ENCODE measurements around the gene CADM3.
A peak's percentile ranks its signal among the peaks of the same experiment; 100 is the strongest.

The CADM3 gene

DNA sequence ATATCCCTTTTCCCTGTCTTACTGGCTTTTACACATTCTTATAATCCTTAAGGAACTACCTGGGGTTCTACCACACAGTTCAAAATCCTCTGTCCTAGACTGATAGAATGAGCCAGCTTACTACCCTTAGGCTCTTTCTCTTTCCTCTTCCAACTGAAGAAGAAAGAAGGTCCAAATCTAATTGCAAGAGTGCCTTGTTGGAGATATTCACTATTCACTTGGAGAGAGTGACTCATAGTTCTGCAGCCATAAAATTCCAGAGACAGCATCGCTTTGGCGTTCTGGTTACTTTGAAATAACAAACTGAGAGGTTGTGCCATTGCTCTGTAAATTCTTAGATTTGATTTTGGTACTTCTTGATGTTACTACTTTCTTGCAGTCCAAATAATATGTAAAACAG lies 4.2 kb downstream of the CADM3 start:
- DNase-seq, result no peak

DNA sequence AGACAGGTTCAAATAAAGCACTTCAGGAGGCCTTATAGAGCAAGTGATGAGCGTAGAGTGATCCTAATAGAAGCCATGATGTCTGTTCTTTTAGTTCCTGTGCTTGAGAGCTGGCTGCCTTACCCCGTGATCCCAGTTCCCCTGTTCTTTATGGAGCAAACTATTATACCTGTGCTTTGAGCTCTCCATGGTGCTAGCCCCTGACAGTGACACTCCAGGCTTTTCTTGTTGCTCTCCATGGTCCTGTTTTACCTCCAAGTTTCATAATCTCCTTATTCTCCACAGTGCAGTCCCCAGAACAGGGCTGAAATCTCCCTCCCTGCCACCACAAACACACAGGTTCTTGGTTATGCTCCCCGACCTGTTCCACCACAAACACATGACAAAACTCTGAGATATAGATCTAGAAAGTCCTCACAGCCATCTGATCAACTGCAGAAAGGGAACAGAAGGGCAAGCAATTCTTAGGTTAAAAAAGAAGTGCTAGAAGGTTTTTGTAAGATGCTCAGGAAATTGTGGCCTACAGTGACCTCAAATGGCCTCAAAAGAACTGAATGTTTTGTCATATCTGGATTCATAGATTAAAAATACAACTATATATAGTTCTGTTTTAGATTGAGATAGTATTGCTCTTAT lies 6.0 kb downstream of the CADM3 start:
- no peak for DNase-seq

DNA sequence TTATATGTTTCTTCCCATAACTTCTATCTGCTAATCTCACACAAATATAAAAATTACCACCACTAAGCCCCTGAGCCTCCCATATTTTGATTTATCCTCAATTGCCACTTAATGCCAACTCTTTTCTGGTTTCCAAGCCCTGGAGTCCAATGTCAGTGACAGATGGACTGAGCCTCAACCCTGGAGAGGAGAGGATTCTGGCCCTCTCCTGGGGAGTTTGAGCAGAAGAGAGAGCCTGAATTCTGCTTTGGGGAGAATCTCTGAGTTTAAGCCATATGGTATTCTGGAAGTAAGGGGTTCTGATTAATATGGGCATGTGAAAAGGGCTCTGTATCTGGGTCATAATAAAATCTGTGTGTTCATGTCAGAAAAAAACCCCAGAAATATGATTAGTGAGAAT lies 8.5 kb downstream of the CADM3 start:
- DNase-seq, result no peak

DNA sequence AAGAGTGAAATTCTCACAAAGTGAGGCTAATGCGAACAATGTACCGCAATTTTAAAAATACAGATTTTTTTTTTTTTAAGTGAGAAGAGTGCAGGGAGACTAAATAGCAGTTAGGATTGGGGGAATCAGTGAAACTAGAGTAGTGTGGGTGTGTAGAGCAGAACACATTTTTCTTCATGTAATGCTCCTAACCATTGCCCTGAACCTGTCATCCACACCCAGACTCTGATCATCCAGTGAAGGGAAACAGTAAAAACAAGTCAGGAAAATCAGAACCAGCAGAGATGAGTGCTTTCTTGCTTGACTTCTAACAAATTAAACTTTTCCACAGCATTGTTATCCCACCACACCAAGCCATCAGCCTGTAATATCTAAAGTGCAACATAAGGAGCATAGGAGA lies 9.1 kb downstream of the CADM3 start:
- no peak for DNase-seq

DNA sequence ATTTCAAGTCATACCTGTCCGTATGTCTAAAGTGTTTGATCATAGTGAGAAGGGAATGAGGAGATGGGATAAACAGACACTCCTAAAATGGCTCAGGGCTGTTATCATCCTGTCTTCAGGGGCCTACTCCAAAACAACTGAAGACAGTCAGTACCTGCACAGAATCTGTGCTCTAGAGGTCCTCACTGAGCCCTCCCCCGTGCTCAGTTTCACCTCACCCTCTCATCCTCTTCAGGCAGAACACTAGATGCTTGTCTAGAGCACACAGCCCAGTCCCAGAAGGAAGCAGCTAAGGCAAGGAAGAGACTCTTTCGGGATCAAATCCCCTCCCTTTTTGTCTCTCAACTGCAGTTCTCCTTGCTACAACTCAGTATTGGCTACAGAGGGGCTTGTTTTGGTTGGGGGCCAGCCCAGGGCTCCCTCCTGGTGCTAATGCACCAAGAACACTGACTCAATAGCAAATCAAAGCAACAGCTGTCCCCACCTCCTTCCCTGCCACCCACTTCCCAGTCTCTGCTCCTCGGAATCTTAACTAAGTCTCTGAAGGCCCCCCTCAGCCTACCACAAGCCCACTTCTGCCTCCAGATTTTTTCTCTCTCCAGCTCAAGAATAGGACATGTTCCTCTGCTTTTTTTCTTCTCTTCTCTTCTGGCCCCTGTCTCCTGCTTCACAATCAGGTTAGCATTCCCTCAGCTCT lies 10.1 kb downstream of the CADM3 start:
- no peak for DNase-seq

DNA sequence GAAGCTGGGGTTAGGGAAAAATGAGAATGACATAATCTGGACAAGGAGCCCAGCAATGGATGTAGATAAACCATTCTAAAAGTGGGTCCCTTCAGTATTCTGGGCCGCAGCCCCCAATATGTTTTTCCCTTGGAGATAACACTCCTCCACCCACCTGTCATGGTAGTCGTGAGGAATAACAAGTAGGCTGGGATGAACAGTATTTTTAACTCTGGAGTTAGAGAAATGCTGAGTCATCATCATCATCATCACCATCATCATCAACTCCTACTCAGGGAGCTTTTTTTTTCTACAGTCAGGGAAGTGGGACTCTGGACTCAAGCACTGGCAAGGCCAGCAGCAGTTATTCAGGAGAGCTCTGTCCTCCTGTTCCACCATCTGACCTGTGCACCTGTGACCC lies 12.8 kb downstream of the CADM3 start:
- DNase-seq, result no peak

DNA sequence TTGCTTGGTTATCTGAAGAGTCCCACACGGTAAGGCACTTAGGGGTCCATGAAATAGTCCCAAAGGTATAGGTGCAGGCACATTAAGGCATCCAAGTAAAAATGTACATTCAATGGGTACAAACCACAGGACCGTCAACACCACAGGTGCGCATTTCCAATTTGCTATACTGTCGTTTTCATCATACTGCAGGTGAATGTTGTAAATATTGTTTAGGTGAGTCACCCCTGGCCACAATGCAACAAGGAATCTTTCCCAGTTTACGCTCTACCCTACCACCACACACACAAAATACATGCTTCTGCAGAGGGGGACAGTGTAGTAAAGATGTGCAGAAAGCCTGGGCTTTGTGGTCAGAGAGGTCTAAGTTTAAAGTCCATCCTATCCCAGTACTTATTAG lies 13.7 kb downstream of the CADM3 start:
- no peak for DNase-seq

DNA sequence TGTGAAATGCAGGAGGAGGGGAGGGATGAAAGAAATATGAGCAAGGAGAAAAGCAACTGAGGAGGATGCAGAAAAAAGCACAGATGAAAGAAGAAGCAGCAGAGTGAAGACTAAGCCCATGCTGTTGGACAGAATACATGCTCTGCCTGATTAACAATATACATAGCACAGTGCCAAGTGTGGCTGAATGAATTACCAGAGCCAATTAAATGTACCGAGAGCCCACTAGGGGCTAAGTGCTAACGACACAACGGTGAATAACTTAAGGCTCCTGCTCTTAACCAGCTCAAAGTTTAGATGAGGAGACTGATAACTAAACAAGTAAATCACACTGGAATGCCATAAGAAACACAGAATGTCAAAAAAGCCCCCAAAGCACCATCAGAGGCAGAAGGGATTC lies 15.6 kb downstream of the CADM3 start:
- no peak for DNase-seq

DNA sequence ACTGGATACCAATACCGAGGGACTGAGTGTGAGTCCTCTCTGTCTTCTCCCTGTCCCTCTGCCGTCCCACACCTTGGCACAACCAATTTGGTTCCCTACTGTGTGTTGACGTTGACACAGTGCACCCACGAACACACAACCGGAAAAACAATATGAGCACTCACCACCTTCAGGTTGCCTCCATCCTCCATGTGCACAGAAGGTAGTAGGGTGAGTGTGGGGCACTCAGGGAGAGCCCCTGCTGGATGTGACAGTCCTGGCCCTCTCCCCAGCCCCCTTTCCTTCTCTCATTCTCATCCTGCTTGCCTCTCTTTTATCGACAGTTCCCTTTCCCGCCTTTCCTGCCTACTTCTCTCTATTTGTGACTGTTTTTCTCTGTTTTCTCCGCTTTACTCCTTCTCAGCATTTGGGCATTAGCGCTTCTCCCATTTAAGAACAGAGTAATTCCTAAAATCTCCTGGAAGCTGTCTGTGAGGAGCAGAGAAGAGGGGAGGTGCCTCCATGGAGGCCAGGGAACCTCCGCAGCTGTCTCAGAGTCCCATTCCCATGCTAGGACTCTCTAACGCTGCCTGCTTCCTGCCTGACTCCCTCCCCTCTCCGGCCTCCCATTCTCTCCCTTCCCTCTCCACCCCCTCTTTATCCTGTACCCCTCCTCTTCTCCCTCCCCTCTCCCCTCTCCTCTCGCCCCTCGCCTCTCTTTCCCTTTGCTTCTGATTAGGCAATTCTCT lies 16.4 kb downstream of the CADM3 start:
- DNase-seq, result no peak

DNA sequence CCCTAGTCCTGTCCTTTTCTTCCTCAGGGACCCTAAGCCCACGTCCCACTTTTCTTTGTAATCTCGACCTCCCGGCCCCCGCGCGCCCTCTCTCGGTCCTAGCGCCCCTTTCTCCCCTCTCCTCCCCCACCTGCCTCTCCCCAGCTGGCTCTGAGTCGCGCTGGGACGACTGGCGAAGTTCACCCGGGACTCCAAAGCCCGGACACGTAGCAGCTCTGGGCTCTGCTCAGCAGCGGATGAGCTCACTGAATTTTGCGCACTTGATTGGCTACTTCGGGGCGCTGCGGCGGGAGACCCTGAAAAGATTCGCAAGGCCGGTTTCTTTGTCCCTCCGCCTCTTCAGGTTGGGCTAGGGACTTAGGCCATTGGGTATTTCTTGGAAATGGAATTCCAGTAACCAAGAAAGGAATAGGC lies 17.0 kb downstream of the CADM3 start:
- no peak for DNase-seq

DNA sequence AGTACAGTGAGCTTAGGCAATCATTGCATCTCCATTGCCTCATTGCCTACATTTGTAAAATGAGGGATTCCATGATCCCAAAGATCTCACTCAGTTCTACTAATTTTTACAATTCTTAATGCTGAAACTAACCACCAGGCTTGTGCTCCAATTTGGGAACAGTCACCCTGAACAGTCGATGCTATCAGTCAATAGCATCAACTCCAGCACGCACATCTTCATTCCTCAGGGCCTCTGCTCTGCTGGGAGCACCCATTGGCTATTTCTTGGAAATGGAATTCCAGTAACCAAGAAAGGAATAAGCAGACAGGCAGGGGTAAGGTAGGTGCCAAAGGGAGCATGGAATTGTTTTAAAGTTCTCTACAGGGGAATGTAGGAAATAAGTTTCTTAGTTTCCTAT lies 19.0 kb downstream of the CADM3 start:
- no peak for DNase-seq

DNA sequence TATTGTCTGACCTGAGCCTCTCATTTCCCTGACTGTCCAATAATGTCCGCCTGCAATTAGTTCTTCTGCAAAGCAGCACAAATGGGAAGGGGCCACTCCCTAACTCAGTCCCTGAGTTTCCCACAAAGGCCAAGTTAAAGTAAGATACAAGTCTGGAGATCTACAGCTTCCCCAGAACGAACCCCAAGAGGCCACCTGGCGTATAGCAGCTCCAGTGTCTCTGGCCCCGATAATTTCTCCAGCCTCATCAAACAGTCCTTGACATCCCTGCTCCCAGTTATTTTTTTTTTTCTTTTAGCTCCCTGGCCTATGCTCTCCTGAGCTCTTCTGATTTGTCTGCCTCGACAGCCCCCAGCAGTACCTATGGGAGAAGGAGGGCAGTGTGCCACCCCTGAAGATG lies 25.1 kb downstream of the CADM3 start:
- no peak for DNase-seq

DNA sequence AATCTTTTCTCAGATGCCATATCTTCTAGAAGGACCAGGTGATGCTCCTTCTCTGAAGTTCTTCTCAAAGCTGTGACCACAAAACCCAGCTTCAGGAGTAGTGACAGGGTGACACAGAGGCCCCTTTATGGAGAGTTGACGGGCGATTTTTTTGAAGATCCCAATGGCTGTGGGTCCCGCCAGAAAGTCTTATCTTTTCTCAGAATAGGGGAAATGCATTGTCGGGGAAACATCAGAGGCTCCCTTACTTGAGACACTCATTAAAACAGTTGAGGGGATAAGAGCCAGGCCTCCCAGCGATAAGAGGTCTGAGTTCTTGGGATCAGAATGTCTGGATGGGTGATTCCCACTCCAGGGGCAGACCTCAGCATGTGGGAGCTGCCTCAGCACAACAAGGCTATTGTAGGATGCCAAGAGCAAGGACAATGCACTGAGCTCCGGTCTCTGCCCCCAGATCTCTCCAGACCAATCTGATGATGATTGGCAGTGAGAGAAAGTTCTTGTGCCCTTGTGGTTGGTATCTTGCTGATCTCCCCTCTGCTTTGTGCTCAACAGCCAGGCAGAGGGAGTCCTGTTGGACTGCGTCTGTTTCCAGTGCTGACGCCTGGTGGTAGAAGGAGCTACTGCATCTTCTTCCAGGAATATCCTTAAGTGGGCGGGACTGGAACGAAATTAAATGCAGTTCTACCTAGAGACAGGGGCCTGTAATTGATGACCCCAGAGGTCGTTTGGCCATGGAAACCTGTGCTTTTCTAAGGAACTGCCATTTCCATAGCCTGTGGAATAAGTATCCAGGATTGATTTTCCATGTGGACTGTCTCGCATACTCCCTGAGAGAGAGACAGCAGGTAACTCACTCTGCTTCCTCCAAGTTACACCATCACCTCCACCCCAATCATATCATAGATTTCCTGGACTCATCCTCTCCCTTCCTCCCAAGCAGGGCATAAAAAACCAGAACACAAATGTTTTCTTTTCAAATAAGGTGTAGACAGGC lies 26.4 kb downstream of the CADM3 start:
- peak; percentile 5 to 20 for DNase-seq

DNA sequence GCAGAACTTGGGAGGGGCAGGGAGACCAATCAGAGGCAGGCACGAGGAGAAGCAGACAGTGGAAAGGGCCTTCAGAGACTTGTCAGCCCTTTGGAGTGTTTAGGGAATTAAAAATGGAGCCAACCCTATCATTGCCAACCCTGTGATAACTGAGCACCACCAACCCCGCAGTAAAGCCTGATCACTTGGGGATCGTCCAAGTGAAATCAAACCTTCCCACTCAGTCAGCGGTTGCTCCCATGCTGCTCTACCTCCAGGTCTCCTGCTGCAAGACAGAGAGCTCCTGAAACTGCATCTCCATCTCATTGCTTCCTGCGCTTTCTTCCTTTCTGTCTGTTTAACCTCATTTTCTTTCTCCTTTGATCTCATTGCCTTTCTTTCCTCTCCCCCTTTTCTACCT lies 28.5 kb downstream of the CADM3 start:
- no peak for DNase-seq

DNA sequence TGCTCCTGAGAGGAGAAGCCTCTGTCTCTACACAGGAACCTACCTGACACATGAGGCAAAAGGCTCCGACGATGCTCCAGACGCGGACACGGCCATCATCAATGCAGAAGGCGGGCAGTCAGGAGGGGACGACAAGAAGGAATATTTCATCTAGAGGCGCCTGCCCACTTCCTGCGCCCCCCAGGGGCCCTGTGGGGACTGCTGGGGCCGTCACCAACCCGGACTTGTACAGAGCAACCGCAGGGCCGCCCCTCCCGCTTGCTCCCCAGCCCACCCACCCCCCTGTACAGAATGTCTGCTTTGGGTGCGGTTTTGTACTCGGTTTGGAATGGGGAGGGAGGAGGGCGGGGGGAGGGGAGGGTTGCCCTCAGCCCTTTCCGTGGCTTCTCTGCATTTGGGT lies 29.4 kb downstream of the CADM3 start:
- DNase-seq, result no peak

DNA sequence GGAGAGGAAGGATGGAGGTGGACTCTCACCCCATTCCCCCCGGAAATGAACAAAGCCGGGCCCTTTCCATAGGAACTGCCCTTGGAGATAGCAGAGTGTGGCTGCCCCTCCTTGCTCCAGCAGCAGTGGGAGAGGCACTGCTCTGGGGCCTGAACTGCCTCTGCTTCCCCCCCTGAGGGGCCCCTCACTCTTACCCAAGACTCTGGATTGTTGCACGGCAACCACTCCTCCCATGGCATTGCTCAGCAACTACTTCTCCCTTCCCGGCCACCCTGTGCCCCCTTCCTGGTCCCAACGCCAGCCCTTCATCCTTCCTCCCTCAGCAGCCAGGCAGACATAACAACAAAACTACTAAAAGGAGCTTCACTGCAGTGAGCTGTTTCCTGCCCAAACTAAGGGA lies 30.2 kb downstream of the CADM3 start:
- DNase-seq, result no peak

DNA sequence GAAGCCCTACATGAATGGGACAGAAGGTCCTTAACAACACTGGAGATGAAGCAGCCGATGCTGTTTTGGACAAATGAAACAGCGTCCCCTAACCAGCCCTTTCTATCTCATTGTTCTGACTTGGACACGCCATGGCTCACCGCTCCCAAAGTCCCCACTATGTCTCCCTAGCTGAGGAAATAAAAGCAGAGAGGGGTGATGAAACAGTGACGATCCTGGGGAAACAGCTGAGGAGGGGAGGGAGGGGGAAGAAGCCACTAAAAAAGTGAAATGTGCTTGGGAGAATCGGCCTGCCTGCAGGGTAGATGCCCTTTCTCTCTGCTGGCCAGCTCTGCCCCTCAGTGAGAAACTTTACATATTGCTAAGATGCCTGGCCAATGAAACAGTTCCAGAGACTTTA lies 32.2 kb downstream of the CADM3 start:
- DNase-seq, result no peak

DNA sequence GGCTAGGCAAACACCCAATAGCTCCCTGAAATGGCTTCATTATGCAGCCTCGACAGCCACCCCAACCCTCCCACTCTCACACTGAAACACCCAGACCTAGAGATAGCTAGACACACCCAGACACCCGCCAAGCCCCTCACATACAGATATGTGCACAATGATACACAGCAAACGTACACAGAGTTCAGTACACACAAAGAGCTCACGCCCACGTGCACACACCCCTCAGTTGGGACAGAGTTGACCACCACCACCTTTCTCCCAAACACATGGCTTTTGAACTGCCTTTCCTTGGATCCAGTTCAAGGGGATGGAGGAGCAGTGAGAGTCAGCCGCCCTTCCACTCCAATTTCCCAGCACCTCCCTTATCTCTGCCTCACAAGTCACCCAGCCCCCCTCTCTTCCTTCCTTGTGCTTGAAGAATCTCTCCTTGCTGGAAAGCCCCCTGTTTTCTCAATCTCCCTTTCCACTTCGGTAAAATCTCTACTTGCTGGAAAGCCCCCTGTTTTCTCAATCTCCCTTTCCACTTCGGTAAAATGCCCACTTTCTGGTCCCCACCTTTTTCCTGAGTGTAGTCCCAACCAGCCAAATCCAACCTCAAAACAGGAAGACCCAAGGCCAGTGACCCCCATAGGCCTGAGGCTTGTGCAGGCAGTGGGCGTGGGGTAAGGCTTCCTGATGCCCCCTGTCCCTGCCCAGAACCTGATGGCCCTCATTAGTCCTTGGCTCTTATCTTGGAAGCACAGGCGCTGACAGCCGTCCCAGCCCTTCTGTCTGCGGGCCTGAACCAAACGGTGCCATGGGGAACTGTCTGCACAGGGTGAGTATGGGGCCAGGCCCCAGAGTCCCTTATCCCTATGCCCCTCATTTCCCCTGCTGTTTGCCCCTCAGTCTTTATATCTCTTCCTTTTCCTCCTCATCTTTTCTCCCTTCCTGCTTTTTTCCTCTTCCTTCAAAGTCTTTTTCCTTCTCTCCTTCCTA lies 33.0 kb downstream of the CADM3 start, which contains the start of gene ACKR1:
ACKR1 (plus strand) TSS at position 715 of the 981 bp plus-strand sequence; CDS start at position 800, 85 bp downstream.
- no peak for DNase-seq

DNA sequence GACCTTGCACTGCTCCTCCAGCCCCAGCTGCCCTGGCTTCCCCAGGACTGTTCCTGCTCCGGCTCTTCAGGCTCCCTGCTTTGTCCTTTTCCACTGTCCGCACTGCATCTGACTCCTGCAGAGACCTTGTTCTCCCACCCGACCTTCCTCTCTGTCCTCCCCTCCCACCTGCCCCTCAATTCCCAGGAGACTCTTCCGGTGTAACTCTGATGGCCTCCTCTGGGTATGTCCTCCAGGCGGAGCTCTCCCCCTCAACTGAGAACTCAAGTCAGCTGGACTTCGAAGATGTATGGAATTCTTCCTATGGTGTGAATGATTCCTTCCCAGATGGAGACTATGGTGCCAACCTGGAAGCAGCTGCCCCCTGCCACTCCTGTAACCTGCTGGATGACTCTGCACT lies 33.8 kb downstream of the CADM3 start:
- DNase-seq, result no peak

DNA sequence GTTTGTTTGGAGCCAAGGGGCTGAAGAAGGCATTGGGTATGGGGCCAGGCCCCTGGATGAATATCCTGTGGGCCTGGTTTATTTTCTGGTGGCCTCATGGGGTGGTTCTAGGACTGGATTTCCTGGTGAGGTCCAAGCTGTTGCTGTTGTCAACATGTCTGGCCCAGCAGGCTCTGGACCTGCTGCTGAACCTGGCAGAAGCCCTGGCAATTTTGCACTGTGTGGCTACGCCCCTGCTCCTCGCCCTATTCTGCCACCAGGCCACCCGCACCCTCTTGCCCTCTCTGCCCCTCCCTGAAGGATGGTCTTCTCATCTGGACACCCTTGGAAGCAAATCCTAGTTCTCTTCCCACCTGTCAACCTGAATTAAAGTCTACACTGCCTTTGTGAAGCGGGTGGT lies 34.7 kb downstream of the CADM3 start:
- DNase-seq, result no peak

DNA sequence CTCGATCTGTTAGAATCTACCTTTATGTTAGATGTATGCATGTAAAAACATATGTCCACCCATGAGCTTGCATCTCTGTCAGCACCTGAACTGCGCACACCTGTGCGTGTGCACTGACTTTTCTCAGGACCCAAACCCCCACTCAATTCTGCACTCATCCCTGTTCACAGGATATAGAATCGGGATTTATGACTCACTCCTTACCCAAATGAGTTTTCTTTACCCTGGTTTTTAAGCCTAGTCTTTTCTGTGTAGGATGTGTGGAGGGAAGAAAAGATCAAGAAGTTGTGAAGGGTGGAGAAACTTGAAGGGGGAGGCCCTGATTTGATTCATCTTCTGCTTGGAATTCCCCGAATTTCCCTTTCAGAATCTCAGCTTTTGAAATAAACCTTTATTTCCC lies 35.7 kb downstream of the CADM3 start:
- DNase-seq, result no peak

DNA sequence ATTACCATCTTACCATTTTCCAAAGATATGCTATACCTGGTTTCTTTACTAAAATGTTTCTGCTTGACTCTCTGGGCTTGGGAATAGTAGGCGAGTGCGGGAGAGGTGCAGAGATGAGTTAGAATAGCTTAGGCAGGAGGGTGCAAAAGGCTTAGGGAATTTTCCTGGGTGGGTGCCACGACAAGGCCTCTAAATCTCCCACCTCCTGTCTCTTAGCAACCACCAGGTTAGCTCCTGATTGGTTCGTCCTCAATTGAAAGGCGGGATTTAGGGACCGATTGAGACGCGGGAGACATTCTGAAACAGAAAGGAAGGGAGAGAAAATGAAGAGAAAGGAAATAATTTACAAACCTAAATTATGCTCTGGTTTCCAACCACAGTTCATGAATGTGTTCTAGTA lies 36.4 kb downstream of the CADM3 start:
- DNase-seq, result no peak
